ENCODE data around the gene KIAA0825.

DNA sequence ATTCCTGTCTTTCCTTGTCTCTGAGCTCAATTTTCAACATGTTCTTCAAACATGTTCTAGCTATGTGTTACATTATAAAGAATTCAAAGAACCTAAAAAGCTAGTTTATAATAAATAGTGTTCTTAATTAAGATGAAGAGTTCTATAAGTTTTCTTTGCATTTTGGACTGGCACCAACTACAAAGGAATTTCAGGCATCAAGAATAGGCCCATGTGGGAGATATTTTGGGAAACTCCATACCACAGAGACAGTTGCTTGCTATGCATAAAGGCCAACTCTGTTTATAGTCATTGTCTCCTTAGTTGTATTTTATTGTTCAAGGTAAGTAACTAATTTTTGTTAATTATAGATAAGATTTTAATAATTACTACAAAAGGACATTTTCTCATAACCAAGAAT lies 4.6 kb upstream of the KIAA0825 start:
- TF ChIP-seq, protein P1, sequence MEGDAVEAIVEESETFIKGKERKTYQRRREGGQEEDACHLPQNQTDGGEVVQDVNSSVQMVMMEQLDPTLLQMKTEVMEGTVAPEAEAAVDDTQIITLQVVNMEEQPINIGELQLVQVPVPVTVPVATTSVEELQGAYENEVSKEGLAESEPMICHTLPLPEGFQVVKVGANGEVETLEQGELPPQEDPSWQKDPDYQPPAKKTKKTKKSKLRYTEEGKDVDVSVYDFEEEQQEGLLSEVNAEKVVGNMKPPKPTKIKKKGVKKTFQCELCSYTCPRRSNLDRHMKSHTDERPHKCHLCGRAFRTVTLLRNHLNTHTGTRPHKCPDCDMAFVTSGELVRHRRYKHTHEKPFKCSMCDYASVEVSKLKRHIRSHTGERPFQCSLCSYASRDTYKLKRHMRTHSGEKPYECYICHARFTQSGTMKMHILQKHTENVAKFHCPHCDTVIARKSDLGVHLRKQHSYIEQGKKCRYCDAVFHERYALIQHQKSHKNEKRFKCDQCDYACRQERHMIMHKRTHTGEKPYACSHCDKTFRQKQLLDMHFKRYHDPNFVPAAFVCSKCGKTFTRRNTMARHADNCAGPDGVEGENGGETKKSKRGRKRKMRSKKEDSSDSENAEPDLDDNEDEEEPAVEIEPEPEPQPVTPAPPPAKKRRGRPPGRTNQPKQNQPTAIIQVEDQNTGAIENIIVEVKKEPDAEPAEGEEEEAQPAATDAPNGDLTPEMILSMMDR (IDR thresholded peaks at IDR 0.05), result no peak
- TF ChIP-seq POLR2A (IDR thresholded peaks at IDR 0.05), result no peak

All from esophagus squamous epithelium (tissue), 4 donors.